DMS114 treated with DMSO at 0.1 percent for 48 hours (cell line): ENCODE results near the gene TARDBP.
"Not testable (repeated sequence)": the region's sequence is repeated elsewhere in the genome, so short reads cannot be mapped to it uniquely, and the experiment has no call there.

Source experiments
- DNase-seq: peaks from one replicate; lab custom pipeline; 2025; ENCODE audit not compliant: unreplicated experiment; lab: John Stamatoyannopoulos, UW

The TARDBP gene

DNA sequence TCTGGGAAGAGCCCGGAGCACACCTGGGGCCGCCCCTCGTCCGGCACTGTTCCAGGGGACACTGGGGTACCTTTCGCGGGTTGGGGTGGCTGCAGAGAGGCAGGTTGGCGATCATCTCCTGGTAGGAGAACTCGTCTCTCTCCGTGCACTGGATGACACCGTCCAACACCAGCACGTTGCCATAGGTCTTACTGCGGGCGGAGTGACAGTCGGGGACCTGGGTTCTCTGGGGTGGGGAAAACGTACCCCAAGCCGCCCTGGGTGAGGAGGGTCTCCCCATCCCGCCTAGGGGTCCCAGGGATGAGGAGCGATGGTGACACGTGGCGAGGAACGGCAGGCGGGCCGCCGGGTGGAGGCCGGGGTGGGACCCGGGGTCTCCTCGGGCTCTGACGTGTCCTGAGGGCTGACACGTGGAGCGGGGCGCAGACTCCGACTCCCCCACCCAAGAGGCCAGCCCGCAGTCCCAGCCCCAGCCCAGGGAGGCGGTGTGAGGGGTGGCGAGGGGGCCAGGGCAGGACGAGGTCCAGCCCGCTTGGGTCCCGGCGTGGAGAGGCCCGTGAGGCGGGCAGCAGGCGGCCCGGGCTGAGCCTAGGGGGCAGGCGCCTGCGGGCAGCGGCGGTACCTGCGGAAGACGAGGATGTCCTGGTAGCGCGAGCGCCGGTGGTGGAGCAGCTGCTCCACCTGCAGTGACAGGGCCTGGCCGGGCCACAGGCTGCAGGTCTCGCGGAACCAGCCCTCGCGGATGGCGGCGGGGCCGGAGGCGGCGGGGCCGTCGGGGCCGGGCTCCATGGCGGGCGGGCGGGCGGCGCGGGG is 46.9 kb downstream of the TARDBP start:
- no peak for DNase-seq

DNA sequence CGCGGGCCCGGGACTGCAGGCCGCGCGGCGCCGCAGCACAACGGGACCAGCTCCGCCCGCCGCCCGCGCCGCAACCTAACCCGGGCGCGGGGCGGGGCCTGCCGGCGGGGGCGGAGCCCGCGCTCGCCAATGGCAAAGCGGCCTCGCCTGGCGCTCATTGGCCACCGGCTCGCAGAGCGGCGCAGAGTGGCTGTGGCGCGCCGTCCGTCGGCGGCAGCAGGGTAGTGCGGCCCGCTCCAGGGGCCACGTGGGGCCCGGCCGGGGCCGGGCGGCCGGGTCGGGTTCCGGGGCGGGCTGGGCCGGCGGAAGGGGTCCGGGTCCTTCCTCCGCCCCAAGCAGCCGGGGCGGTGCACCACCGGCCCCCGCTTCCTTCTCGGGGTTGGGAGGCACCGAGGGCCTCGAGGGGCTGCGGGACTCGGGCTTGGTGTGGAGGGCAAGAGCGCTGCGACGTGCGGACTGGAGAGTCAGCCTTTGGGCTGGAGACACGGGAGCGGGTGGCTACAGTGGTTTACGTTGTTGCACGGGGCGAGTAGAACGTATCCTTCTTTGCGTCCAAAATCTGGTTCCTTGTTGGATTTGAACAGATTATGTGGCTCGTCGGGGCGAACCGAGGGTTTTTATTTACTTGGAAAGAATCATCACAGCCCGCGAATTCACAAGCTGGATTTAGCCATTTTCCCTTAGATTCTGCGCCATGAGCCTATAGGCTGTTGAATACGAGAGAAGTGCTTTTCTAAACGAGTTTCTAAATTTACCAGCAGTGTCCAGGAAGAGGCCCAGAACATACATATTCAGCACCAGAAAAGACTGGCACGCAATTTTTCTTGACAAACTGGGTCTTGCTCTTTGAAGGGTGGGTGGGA is 47.7 kb downstream of the TARDBP start, which contains the start of gene SRM:
Gene SRM, minus strand, starts transcription at position 51 of the 863 bp plus-strand sequence. CDS start 75 bp downstream, outside the sequence.
- DNase-seq = peak; percentile 76

- DNase-seq = no peak
These were observed 49.4 kb downstream of the TARDBP start for GRCh38 chr1:11061652-11062365.

- DNase-seq = no peak
These were observed 50.5 kb downstream of the TARDBP start for GRCh38 chr1:11062965-11063401.

GRCh38 chr1:11063937-11064537 is 51.6 kb downstream of the TARDBP start:
- DNase-seq = not testable (repeated sequence)

GRCh38 chr1:11064942-11065341 is 52.5 kb downstream of the TARDBP start:
- no peak for DNase-seq

- DNase-seq = no peak
These were observed 53.3 kb downstream of the TARDBP start for GRCh38 chr1:11065796-11066195.

DNA sequence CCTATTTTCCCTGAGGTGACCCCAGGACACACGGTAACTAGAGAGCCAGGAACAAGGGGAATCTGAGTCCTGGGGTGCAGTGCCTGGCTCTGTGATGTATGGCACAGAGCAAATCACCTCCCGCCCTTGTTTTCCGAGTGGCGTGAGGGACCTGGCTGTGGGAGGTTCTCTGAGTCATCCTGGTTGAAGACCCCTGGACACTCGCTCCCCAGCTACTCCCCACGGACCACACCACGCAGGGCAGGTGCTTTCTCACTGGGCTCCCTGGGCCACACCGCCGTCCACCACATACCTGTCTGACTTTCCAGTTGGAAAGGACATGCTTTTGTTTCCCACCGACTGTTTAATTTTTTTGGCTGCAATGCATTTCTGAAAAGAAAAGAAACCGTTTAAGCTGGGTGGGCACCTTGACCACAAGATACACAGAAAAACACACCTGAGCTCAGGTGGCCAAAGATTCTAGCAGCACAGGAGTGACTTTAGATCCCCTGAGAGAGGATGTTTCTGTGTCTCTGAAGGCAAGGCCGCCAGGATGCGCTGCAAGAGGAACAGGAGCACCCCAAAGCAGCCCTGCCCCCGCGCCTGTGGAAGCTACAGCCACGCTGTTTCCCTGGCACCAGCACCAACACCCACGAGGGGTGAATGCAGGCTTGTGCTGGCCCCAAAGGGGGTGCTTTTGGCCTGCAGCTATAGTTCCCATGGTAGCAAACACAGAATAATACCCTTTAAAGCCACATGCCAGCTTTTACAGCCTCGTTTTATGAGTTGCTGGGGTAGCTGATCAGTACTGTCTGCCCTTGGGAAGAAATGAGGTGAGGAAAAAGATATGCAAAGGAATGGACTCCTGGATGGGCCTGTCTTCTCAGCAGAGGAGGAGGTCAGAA is 55.5 kb downstream of the TARDBP start:
- DNase-seq = no peak

GRCh38 chr1:11068600-11069473 is 56.4 kb downstream of the TARDBP start:
- DNase-seq = no peak

- DNase-seq = no peak
These were observed 58.4 kb downstream of the TARDBP start for GRCh38 chr1:11070876-11071275.

GRCh38 chr1:11071463-11072215 is 59.2 kb downstream of the TARDBP start:
- no peak for DNase-seq

- DNase-seq = no peak
These were observed 59.9 kb downstream of the TARDBP start for GRCh38 chr1:11072216-11072917.

GRCh38 chr1:11073398-11073797 is 60.9 kb downstream of the TARDBP start:
- not testable (repeated sequence) for DNase-seq
